Nephron (organoid): Measurements from ENCODE around the gene HIC1.
"Not testable (repeated sequence)": the region's sequence is repeated elsewhere in the genome, so short reads cannot be mapped to it uniquely, and the experiment has no call there.

Experiments used
- H3K27ac Mint-ChIP-seq, 3 experiments: 2 replicates each; pipeline ENCODE4 v1.8.0; 2020; ENCODE audit warnings: mixed read lengths in 3 of 3, mild to moderate bottlenecking in 2 of 3, moderate library complexity in 1 of 3
- H3K27me3 Mint-ChIP-seq: 2 replicates; pipeline ENCODE4 v1.8.0; 2021; ENCODE audit warnings: low read depth, mild to moderate bottlenecking, moderate library complexity, mixed read lengths
- H3K36me3 Mint-ChIP-seq: 2 replicates; pipeline ENCODE4 v1.8.0; 2020; ENCODE audit warnings: low read depth, mixed read lengths
- H3K4me1 Mint-ChIP-seq: 2 replicates; pipeline ENCODE4 v1.8.0; 2020; ENCODE audit warnings: mixed read lengths
- H3K4me3 Mint-ChIP-seq, 3 experiments: 2 replicates each; pipeline ENCODE4 v1.8.0; 2020; ENCODE audit warnings: mild to moderate bottlenecking in 3 of 3, mixed read lengths in 3 of 3, moderate library complexity in 2 of 3
- H3K9me3 Mint-ChIP-seq: 2 replicates; pipeline ENCODE4 v1.8.0; 2020; ENCODE audit warnings: mixed read lengths
- CTCF ChIP-seq, 3 experiments: fragments of 200-600 bp; sonication (generic); IDR thresholded peaks; one replicate each; pipeline ENCODE4 v1.5.0; 2021; ENCODE audit warnings: antibody characterized with exemption in 3 of 3; ENCODE audit not compliant: unreplicated experiment in 3 of 3

The HIC1 gene

GRCh38 chr17:2054512-2055291, at the start of gene HIC1:
TSS of gene HIC1 (plus strand) at chr17:2055103. CDS start at chr17:2056691, 1,588 bp downstream.
- peak within 1 kb of the TSS; percentile 85 to 96 (median 92) for H3K27ac Mint-ChIP-seq
- peaks cover 49% of the 10 kb centered on the region for H3K27me3 Mint-ChIP-seq
- peak; percentile 90 to 98 (median 98) for TF ChIP-seq CTCF (IDR thresholded peaks at IDR 0.05; ENCODE audit: unreplicated experiment in 3 of 3)
- peak within 1 kb of the TSS; percentile 81 to 91 (median 90) for H3K4me3 Mint-ChIP-seq
- peaks cover 5% of the 10 kb centered on the region for H3K36me3 Mint-ChIP-seq
- no peaks in the 10 kb centered on the region for H3K9me3 Mint-ChIP-seq
- H3K4me1 Mint-ChIP-seq, result peaks cover 17% of the 10 kb centered on the region

GRCh38 chr17:2008332-2009126, 46.4 kb upstream of the HIC1 start:
- no peak for TF ChIP-seq CTCF (IDR thresholded peaks at IDR 0.05; ENCODE audit: unreplicated experiment in 3 of 3)

GRCh38 chr17:2009737-2010136, 45.2 kb upstream of the HIC1 start:
- Mint-ChIP-seq H3K27ac (no peak overlapping the region), H3K27me3 (peaks cover 31% of the 10 kb centered on the region), H3K36me3 (no peaks in the 10 kb centered on the region), H3K4me3 (no peak overlapping the region), H3K4me1 (peaks cover 15% of the 10 kb centered on the region), H3K9me3 (peaks cover 3% of the 10 kb centered on the region)
- no peak for TF ChIP-seq CTCF (IDR thresholded peaks at IDR 0.05; ENCODE audit: unreplicated experiment in 3 of 3)

More at GRCh38 chr17:2008332-2009126, 46.4 kb upstream of the HIC1 start:
- Mint-ChIP-seq H3K4me1 (peaks cover 15% of the 10 kb centered on the region), H3K27me3 (peaks cover 24% of the 10 kb centered on the region), H3K36me3 (no peaks in the 10 kb centered on the region), H3K9me3 (no peaks in the 10 kb centered on the region), H3K4me3 (no peak overlapping the region), H3K27ac (no peak overlapping the region)

GRCh38 chr17:2011411-2012371, 43.2 kb upstream of the HIC1 start:
- peaks cover 3% of the 10 kb centered on the region for H3K9me3 Mint-ChIP-seq
- H3K27me3 Mint-ChIP-seq, result peaks cover 45% of the 10 kb centered on the region
- peaks cover 15% of the 10 kb centered on the region for H3K4me1 Mint-ChIP-seq
- TF ChIP-seq CTCF (IDR thresholded peaks at IDR 0.05; ENCODE audit: unreplicated experiment in 3 of 3), result no peak
- no peaks in the 10 kb centered on the region for H3K36me3 Mint-ChIP-seq
- no peak overlapping the region for H3K4me3 Mint-ChIP-seq
- peak overlapping the region in 1 of 3 experiments; percentile 50 for H3K27ac Mint-ChIP-seq

- TF ChIP-seq CTCF (IDR thresholded peaks at IDR 0.05; ENCODE audit: unreplicated experiment in 3 of 3), result no peak
- Mint-ChIP-seq H3K27me3 (peaks cover 53% of the 10 kb centered on the region), H3K4me1 (peaks cover 16% of the 10 kb centered on the region), H3K36me3 (no peaks in the 10 kb centered on the region), H3K9me3 (peaks cover 3% of the 10 kb centered on the region), H3K27ac (no peak overlapping the region), H3K4me3 (no peak overlapping the region)
Measured at GRCh38 chr17:2012499-2012898, 42.4 kb upstream of the HIC1 start.

- H3K9me3 Mint-ChIP-seq, H3K27ac Mint-ChIP-seq, H3K36me3 Mint-ChIP-seq, H3K4me3 Mint-ChIP-seq: not testable (repeated sequence)
- peaks cover 62% of the 10 kb centered on the region for H3K27me3 Mint-ChIP-seq
- peaks cover 25% of the 10 kb centered on the region for H3K4me1 Mint-ChIP-seq
Measured at GRCh38 chr17:2013220-2013993, 41.5 kb upstream of the HIC1 start.
